Measurements from ENCODE around the gene NUDT16L1. TPM values are rescaled to one million over a fixed set of nuclear protein-coding genes. Genes with fewer than 3 reads are reported as not detected.

NUDT16L1 gene
- total RNA-seq, 4 donors from 2014 or later, result 7.4 to 10.2 (median 8.8) TPM

GRCh38 chr16:4697848-4698291, 4.5 kb downstream of the NUDT16L1 start:
- H3K36me3 ChIP-seq, result peaks cover 0 to 43% of the 10 kb centered on the region in 2 donors
- H3K4me3 ChIP-seq, result no peak overlapping the region
- ATAC-seq, result no peak
- H3K9me3 ChIP-seq, result no peaks in the 10 kb centered on the region
- TF ChIP-seq POLR2A (IDR thresholded peaks at IDR 0.05), result no peak
- no peak for TF ChIP-seq CTCF (IDR thresholded peaks at IDR 0.05 in 4 of 5, conservative IDR thresholded peaks at IDR 0.05 in 1 of 5)
- H3K27ac ChIP-seq, result no peak overlapping the region
- H3K4me1 ChIP-seq, result peaks cover 10 to 14% of the 10 kb centered on the region in 2 donors
- no peak for DNase-seq
- in situ Hi-C loops (cut with MboI; ENCODE audit: low sequenced_read_pairs in 4 of 4) (no loop called here), intact Hi-C loops (cut with DNase I; ENCODE audit: low total_unique reads) (no loop called here)
- no peaks in the 10 kb centered on the region for H3K27me3 ChIP-seq

- intact Hi-C loops (cut with DNase I; ENCODE audit: low total_unique reads), result no loop called here
- Histone ChIP-seq H3K4me1 (peaks cover 7 to 11% of the 10 kb centered on the region in 2 donors), H3K9me3 (no peaks in the 10 kb centered on the region), H3K27me3 (no peaks in the 10 kb centered on the region), H3K4me3 (no peak overlapping the region), H3K36me3 (peaks cover 0 to 43% of the 10 kb centered on the region in 2 donors), H3K27ac (no peak overlapping the region)
- DNase-seq (no peak), ATAC-seq (no peak)
- in situ Hi-C loops (cut with MboI; ENCODE audit: low sequenced_read_pairs in 4 of 4), result no loop called here
- TF ChIP-seq CTCF (IDR thresholded peaks at IDR 0.05 in 4 of 5, conservative IDR thresholded peaks at IDR 0.05 in 1 of 5) (no peak), POLR2A (IDR thresholded peaks at IDR 0.05) (no peak)
Observed at GRCh38 chr16:4698321-4699045, 5.1 kb downstream of the NUDT16L1 start.

GRCh38 chr16:4699046-4699556, 5.7 kb downstream of the NUDT16L1 start:
- TF ChIP-seq POLR2A (IDR thresholded peaks at IDR 0.05) (no peak), CTCF (IDR thresholded peaks at IDR 0.05 in 4 of 5, conservative IDR thresholded peaks at IDR 0.05 in 1 of 5) (no peak)
- no peak for ATAC-seq
- no peak overlapping the region for H3K4me3 ChIP-seq
- in situ Hi-C loops (cut with MboI; ENCODE audit: low sequenced_read_pairs in 4 of 4), result no loop called here
- no peaks in the 10 kb centered on the region for H3K9me3 ChIP-seq
- no peak overlapping the region for H3K27ac ChIP-seq
- peaks cover 0 to 49% of the 10 kb centered on the region in 2 donors for H3K36me3 ChIP-seq
- no peaks in the 10 kb centered on the region for H3K27me3 ChIP-seq
- peaks cover 7 to 8% of the 10 kb centered on the region in 2 donors for H3K4me1 ChIP-seq
- intact Hi-C loops (cut with DNase I; ENCODE audit: low total_unique reads), result no loop called here
- DNase-seq, result no peak

GRCh38 chr16:4700380-4700996, 7.1 kb downstream of the NUDT16L1 start:
- no peak for ATAC-seq
- Histone ChIP-seq H3K4me1 (peaks cover 0 to 3% of the 10 kb centered on the region in 2 donors), H3K27ac (no peak overlapping the region), H3K36me3 (peaks cover 0 to 57% of the 10 kb centered on the region in 2 donors), H3K27me3 (no peaks in the 10 kb centered on the region), H3K9me3 (no peaks in the 10 kb centered on the region), H3K4me3 (no peak overlapping the region)
- in situ Hi-C loops (cut with MboI; ENCODE audit: low sequenced_read_pairs in 4 of 4) (no loop called here), intact Hi-C loops (cut with DNase I; ENCODE audit: low total_unique reads) (no loop called here)
- DNase-seq, result no peak
- TF ChIP-seq POLR2A (IDR thresholded peaks at IDR 0.05) (no peak), CTCF (IDR thresholded peaks at IDR 0.05 in 4 of 5, conservative IDR thresholded peaks at IDR 0.05 in 1 of 5) (no peak)
